HL-60 (cell line): ENCODE results near the gene NAALADL1.

Source experiments
- GABPA ChIP-seq: IDR thresholded peaks from 2 replicates; pipeline ENCODE4 v1.6.1; 2012; ENCODE audit warnings: low read depth
- SPI1 ChIP-seq: IDR thresholded peaks from 2 replicates; pipeline ENCODE4 v1.6.1; 2012; ENCODE audit warnings: low read depth, mild to moderate bottlenecking, borderline replicate concordance
- TF ChIP-seq, protein P1 (sequence below): IDR thresholded peaks from one replicate; pipeline ENCODE4 v1.5.1; 2011; ENCODE audit warnings: low read length, control low read depth, inconsistent platforms; ENCODE audit not compliant: insufficient read depth
- TF ChIP-seq, protein P2 (sequence below): IDR thresholded peaks from 2 replicates; pipeline ENCODE4 v1.6.1; 2012; ENCODE audit warnings: low read depth; ENCODE audit not compliant: insufficient replicate concordance

GRCh38 chr11:65027213-65028067, 30.9 kb downstream of the NAALADL1 start, which contains the start of gene SNX15:
- TF ChIP-seq, protein P1, sequence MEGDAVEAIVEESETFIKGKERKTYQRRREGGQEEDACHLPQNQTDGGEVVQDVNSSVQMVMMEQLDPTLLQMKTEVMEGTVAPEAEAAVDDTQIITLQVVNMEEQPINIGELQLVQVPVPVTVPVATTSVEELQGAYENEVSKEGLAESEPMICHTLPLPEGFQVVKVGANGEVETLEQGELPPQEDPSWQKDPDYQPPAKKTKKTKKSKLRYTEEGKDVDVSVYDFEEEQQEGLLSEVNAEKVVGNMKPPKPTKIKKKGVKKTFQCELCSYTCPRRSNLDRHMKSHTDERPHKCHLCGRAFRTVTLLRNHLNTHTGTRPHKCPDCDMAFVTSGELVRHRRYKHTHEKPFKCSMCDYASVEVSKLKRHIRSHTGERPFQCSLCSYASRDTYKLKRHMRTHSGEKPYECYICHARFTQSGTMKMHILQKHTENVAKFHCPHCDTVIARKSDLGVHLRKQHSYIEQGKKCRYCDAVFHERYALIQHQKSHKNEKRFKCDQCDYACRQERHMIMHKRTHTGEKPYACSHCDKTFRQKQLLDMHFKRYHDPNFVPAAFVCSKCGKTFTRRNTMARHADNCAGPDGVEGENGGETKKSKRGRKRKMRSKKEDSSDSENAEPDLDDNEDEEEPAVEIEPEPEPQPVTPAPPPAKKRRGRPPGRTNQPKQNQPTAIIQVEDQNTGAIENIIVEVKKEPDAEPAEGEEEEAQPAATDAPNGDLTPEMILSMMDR = peak; percentile 27
- TF ChIP-seq SPI1 = no peak; the same call in 1 of the 2 replicates
- TF ChIP-seq GABPA = no peak
- TF ChIP-seq, protein P2, sequence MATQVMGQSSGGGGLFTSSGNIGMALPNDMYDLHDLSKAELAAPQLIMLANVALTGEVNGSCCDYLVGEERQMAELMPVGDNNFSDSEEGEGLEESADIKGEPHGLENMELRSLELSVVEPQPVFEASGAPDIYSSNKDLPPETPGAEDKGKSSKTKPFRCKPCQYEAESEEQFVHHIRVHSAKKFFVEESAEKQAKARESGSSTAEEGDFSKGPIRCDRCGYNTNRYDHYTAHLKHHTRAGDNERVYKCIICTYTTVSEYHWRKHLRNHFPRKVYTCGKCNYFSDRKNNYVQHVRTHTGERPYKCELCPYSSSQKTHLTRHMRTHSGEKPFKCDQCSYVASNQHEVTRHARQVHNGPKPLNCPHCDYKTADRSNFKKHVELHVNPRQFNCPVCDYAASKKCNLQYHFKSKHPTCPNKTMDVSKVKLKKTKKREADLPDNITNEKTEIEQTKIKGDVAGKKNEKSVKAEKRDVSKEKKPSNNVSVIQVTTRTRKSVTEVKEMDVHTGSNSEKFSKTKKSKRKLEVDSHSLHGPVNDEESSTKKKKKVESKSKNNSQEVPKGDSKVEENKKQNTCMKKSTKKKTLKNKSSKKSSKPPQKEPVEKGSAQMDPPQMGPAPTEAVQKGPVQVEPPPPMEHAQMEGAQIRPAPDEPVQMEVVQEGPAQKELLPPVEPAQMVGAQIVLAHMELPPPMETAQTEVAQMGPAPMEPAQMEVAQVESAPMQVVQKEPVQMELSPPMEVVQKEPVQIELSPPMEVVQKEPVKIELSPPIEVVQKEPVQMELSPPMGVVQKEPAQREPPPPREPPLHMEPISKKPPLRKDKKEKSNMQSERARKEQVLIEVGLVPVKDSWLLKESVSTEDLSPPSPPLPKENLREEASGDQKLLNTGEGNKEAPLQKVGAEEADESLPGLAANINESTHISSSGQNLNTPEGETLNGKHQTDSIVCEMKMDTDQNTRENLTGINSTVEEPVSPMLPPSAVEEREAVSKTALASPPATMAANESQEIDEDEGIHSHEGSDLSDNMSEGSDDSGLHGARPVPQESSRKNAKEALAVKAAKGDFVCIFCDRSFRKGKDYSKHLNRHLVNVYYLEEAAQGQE = no peak
